Measurements from ENCODE around the gene RGS7BP. TPM values are rescaled to one million over a fixed set of nuclear protein-coding genes. Genes with fewer than 3 reads are reported as not detected.

RGS7BP gene
- total RNA-seq, 1 experiment from 2014 or later = 5.1 TPM

GRCh38 chr5:64513492-64513891 lies 7.7 kb downstream of the RGS7BP start:
- no peak overlapping the region for H3K27ac Mint-ChIP-seq
- CTCF ChIA-PET = no interaction called here

GRCh38 chr5:64514612-64515011 lies 8.8 kb downstream of the RGS7BP start:
- H3K27me3 Mint-ChIP-seq (ENCODE audit: low read depth) = no peaks in the 10 kb centered on the region
- CTCF ChIA-PET = no interaction called here
- no peaks in the 10 kb centered on the region for H3K36me3 Mint-ChIP-seq
- no peak for DNase-seq (ENCODE audit: low spot score)
- H3K9me3 Mint-ChIP-seq = no peaks in the 10 kb centered on the region
- no peak overlapping the region for H3K4me3 Mint-ChIP-seq
- POLR2A ChIA-PET = no interaction called here
- no peak for TF ChIP-seq HMGA2 (CRISPR knock-in tag; IDR thresholded peaks at IDR 0.05)
- ATAC-seq = no peak
- H3K4me1 Mint-ChIP-seq = no peaks in the 10 kb centered on the region
- no peak overlapping the region for H3K27ac Mint-ChIP-seq

More at GRCh38 chr5:64513492-64513891, 7.7 kb downstream of the RGS7BP start:
- no peak overlapping the region for H3K4me3 Mint-ChIP-seq
- H3K27me3 Mint-ChIP-seq (ENCODE audit: low read depth) = no peaks in the 10 kb centered on the region
- no peaks in the 10 kb centered on the region for H3K36me3 Mint-ChIP-seq
- POLR2A ChIA-PET = no interaction called here
- ATAC-seq (no peak), DNase-seq (ENCODE audit: low spot score) (no peak)
- H3K9me3 Mint-ChIP-seq = no peaks in the 10 kb centered on the region
- TF ChIP-seq SP1 (CRISPR knock-in tag; conservative IDR thresholded peaks at IDR 0.05) = no peak
- no peaks in the 10 kb centered on the region for H3K4me1 Mint-ChIP-seq

- no peak for DNase-seq (ENCODE audit: low spot score)
- Mint-ChIP-seq H3K36me3 (no peaks in the 10 kb centered on the region), H3K9me3 (no peaks in the 10 kb centered on the region), H3K4me1 (no peaks in the 10 kb centered on the region), H3K27ac (no peak overlapping the region), H3K27me3 (ENCODE audit: low read depth) (no peaks in the 10 kb centered on the region), H3K4me3 (no peak overlapping the region)
- ATAC-seq = no peak
- CTCF ChIA-PET = no interaction called here
- POLR2A ChIA-PET = no interaction called here
- TF ChIP-seq AR (CRISPR knock-in tag; IDR thresholded peaks at IDR 0.05) (no peak), KAT7 (CRISPR knock-in tag; IDR thresholded peaks at IDR 0.05; ENCODE audit: borderline replicate concordance) (no peak), E2F1 (CRISPR knock-in tag; IDR thresholded peaks at IDR 0.05) (no peak), OVOL2 (CRISPR knock-in tag; IDR thresholded peaks at IDR 0.05; ENCODE audit: borderline replicate concordance) (no peak), ATF2 (CRISPR knock-in tag; IDR thresholded peaks at IDR 0.05; ENCODE audit: borderline replicate concordance, low read depth) (no peak), NFATC4 (CRISPR knock-in tag; IDR thresholded peaks at IDR 0.05) (no peak), STAT6 (CRISPR knock-in tag; conservative IDR thresholded peaks at IDR 0.05; ENCODE audit: low read depth) (no peak), MAX (CRISPR knock-in tag; IDR thresholded peaks at IDR 0.05) (no peak), FOXK1 (CRISPR knock-in tag; IDR thresholded peaks at IDR 0.05) (no peak), IRF2 (CRISPR knock-in tag; IDR thresholded peaks at IDR 0.05; ENCODE audit: borderline replicate concordance, low read depth) (no peak), ZNF396 (CRISPR knock-in tag; IDR thresholded peaks at IDR 0.05; ENCODE audit: borderline replicate concordance) (no peak), SOX15 (CRISPR knock-in tag; IDR thresholded peaks at IDR 0.05) (no peak), FOXJ3 (CRISPR knock-in tag; IDR thresholded peaks at IDR 0.05; ENCODE audit: borderline replicate concordance) (no peak), FOXP1 (CRISPR knock-in tag; IDR thresholded peaks at IDR 0.05; ENCODE audit: borderline replicate concordance) (no peak), ZNF423 (CRISPR knock-in tag; IDR thresholded peaks at IDR 0.05) (no peak), AFF4 (CRISPR knock-in tag; IDR thresholded peaks at IDR 0.05; ENCODE audit: borderline replicate concordance) (no peak), IRF1 (CRISPR knock-in tag; IDR thresholded peaks at IDR 0.05) (no peak), ESRRA (CRISPR knock-in tag; IDR thresholded peaks at IDR 0.05; ENCODE audit: borderline replicate concordance) (no peak)
Observed at GRCh38 chr5:64516216-64516615, 10.4 kb downstream of the RGS7BP start.

Measured in WTC11 (cell line).